ENCODE measurements around the gene SPINDOC. TPM values are rescaled to one million over a fixed set of nuclear protein-coding genes. Genes with fewer than 3 reads are reported as not detected.
A peak's percentile ranks its signal among the peaks of the same experiment; 100 is the strongest.

The SPINDOC gene
- total RNA-seq, 1 experiment from 2014 or later = 94.5 TPM

DNA sequence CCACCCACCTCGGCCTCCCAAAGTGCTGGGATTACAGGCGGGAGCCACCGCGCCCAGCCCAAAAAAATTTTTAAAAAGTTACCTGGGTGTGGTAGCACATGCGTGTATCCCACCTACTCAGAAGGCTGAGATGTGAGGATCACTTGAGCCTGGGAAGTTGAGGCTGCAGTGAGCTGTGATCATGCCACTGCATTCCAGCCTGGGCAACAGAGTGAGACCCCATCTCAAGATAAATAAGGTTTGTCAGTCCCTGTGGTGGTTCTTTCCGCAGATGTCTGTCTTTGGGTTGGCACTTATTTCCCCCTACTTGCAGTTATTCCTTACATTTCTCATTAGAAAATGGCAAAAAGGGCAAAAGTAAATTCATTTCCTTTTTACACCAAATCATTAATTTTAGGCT lies 33.6 kb downstream of the SPINDOC start:
- no peak overlapping the region for H3K27ac ChIP-seq (ENCODE audit: low read depth, low read length, poor library complexity, severe bottlenecking)
- TF ChIP-seq, protein P1, sequence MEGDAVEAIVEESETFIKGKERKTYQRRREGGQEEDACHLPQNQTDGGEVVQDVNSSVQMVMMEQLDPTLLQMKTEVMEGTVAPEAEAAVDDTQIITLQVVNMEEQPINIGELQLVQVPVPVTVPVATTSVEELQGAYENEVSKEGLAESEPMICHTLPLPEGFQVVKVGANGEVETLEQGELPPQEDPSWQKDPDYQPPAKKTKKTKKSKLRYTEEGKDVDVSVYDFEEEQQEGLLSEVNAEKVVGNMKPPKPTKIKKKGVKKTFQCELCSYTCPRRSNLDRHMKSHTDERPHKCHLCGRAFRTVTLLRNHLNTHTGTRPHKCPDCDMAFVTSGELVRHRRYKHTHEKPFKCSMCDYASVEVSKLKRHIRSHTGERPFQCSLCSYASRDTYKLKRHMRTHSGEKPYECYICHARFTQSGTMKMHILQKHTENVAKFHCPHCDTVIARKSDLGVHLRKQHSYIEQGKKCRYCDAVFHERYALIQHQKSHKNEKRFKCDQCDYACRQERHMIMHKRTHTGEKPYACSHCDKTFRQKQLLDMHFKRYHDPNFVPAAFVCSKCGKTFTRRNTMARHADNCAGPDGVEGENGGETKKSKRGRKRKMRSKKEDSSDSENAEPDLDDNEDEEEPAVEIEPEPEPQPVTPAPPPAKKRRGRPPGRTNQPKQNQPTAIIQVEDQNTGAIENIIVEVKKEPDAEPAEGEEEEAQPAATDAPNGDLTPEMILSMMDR (conservative IDR thresholded peaks at IDR 0.05; ENCODE audit: low read depth, low read length) = no peak
- no peak for TF ChIP-seq EZH2 (IDR thresholded peaks at IDR 0.05; ENCODE audit: borderline replicate concordance, low read depth, low read length, poor library complexity, severe bottlenecking)
- peaks cover 16% of the 10 kb centered on the region for H3K36me3 ChIP-seq (ENCODE audit: insufficient read depth, low read length, poor library complexity, severe bottlenecking)
- no peaks in the 10 kb centered on the region for H3K9me3 ChIP-seq (ENCODE audit: low read depth, low read length, poor library complexity, severe bottlenecking)
- POLR2A ChIA-PET (ENCODE audit: low non-redundant PET) = interaction anchor here (0.6 kb wide), 1 partner anchor 29 kb away, joined by 15 read pairs; no protein-coding TSS in a partner anchor
- H3K27me3 ChIP-seq (replicated peaks; ENCODE audit: insufficient read depth, low read depth, low read length, poor library complexity) = no peaks in the 10 kb centered on the region
- BruUV-seq (replicated peaks) = no TSS peak
- peaks cover 17% of the 10 kb centered on the region for H3K4me1 ChIP-seq (ENCODE audit: insufficient read depth, low read length, poor library complexity, severe bottlenecking)
- H3K4me3 ChIP-seq (ENCODE audit: low read depth, low read length, poor library complexity, severe bottlenecking) = no peak overlapping the region
- no peak for DNase-seq (ENCODE audit: low spot score)
- CTCF ChIA-PET = no interaction called here
- intact Hi-C loops (cut with micrococcal nuclease; ENCODE audit: unreplicated experiment) = no loop called here

DNA sequence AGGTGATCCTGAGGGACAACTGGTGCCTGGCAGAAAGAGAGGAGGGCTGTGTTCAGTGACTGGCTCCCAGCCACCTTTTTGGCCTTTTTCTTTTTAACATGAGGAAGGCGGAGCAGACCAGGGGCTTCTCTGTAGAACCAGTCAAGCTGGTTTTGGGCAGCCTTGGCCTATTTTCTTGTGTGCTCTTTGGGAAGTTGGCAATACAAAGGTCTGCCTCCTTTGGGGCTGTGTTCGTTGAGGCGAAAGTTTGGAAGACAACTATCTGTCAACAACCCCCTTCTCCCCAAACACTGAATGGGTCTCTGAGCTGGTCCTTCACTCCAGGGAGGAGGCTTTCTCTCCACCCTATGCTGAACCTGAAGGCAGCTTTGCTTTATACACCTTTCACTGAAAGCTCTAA lies 34.1 kb downstream of the SPINDOC start:
- no peak for TF ChIP-seq EZH2 (IDR thresholded peaks at IDR 0.05; ENCODE audit: borderline replicate concordance, low read depth, low read length, poor library complexity, severe bottlenecking)
- TF ChIP-seq, protein P1 (conservative IDR thresholded peaks at IDR 0.05; ENCODE audit: low read depth, low read length) = no peak
- intact Hi-C loops (cut with micrococcal nuclease; ENCODE audit: unreplicated experiment) = no loop called here
- CTCF ChIA-PET = no interaction called here
- Histone ChIP-seq H3K4me1 (ENCODE audit: insufficient read depth, low read length, poor library complexity, severe bottlenecking) (peaks cover 18% of the 10 kb centered on the region), H3K27ac (ENCODE audit: low read depth, low read length, poor library complexity, severe bottlenecking) (peak overlapping the region; percentile 22), H3K9me3 (ENCODE audit: low read depth, low read length, poor library complexity, severe bottlenecking) (no peaks in the 10 kb centered on the region), H3K4me3 (ENCODE audit: low read depth, low read length, poor library complexity, severe bottlenecking) (no peak overlapping the region), H3K36me3 (ENCODE audit: insufficient read depth, low read length, poor library complexity, severe bottlenecking) (peaks cover 15% of the 10 kb centered on the region), H3K27me3 (replicated peaks; ENCODE audit: insufficient read depth, low read depth, low read length, poor library complexity) (no peaks in the 10 kb centered on the region)
- POLR2A ChIA-PET (ENCODE audit: low non-redundant PET) = interaction anchor here (0.6 kb wide), 1 partner anchor 29 kb away, joined by 15 read pairs; no protein-coding TSS in a partner anchor
- DNase-seq (ENCODE audit: low spot score) = no peak
- BruUV-seq (replicated peaks) = no TSS peak

DNA sequence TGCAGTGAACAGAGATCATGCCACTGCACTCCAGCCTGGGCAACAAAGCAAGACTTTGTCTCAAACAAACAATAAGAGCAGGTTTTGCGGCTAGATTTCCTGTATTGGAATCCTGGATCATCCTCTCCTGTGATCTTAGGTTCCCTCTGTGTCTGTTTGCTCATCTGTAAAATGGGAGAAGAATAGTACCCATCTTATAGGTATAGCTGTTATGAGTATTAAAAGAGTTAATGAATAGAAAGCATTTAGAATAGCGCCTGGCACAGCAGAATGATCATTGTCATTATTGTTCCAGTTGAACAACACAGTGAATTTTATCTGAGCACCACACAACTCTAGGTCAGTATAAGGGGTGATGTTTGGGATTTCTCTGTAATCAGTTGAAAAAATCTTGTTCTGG lies 36.4 kb downstream of the SPINDOC start:
- H3K36me3 ChIP-seq (ENCODE audit: insufficient read depth, low read length, poor library complexity, severe bottlenecking) = peaks cover 3% of the 10 kb centered on the region
- no peak for TF ChIP-seq EZH2 (IDR thresholded peaks at IDR 0.05; ENCODE audit: borderline replicate concordance, low read depth, low read length, poor library complexity, severe bottlenecking)
- TF ChIP-seq, protein P1 (conservative IDR thresholded peaks at IDR 0.05; ENCODE audit: low read depth, low read length) = no peak
- peaks cover 15% of the 10 kb centered on the region for H3K4me1 ChIP-seq (ENCODE audit: insufficient read depth, low read length, poor library complexity, severe bottlenecking)
- no TSS peak for BruUV-seq (replicated peaks)
- H3K4me3 ChIP-seq (ENCODE audit: low read depth, low read length, poor library complexity, severe bottlenecking) = no peak overlapping the region
- ChIA-PET POLR2A (ENCODE audit: low non-redundant PET) (interaction anchor here (0.5 kb wide), 1 partner anchor 11 kb away, joined by 4 read pairs; no protein-coding TSS in a partner anchor), CTCF (no interaction called here)
- no peaks in the 10 kb centered on the region for H3K27me3 ChIP-seq (replicated peaks; ENCODE audit: insufficient read depth, low read depth, low read length, poor library complexity)
- H3K9me3 ChIP-seq (ENCODE audit: low read depth, low read length, poor library complexity, severe bottlenecking) = no peaks in the 10 kb centered on the region
- DNase-seq (ENCODE audit: low spot score) = no peak
- intact Hi-C loops (cut with micrococcal nuclease; ENCODE audit: unreplicated experiment) = no loop called here
- no peak overlapping the region for H3K27ac ChIP-seq (ENCODE audit: low read depth, low read length, poor library complexity, severe bottlenecking)
